Omental fat pad (tissue), 4 donors: ENCODE data around the gene RPS27. TPM values are rescaled to one million over a fixed set of nuclear protein-coding genes. Genes with fewer than 3 reads are reported as not detected.

Experiments
- ATAC-seq: fragments of 150-250 bp; one replicate; pipeline ENCODE4 v1.9.1; 2016; ENCODE audit warnings: mild to moderate bottlenecking, moderate library complexity; ENCODE audit not compliant: low FRiP score
- DNase-seq: peaks from one replicate; pipeline ENCODE4 v3.0.0-alpha.2; 2019; ENCODE audit warnings: low spot score
- total RNA-seq, 4 donors: library from RNA; depleted of rRNA; stranded (reverse); fragments of >200 nt; gene quantifications; one replicate each; pipeline ENCODE4 v1.1.0, GENCODE V29; 2016
- TF ChIP-seq, protein P1 (sequence below), 3 donors: fragments of 450-650 bp; IDR thresholded peaks; one replicate each; pipeline ENCODE4 v1.5.1; 2016 to 2017; ENCODE audit warnings: antibody characterized with exemption in 3 of 3, mild to moderate bottlenecking in 3 of 3, moderate library complexity in 2 of 3

Gene RPS27
- total RNA-seq, 4 donors from 2014 or later = 1,559 to 2,240 (median 2,115) TPM

DNA sequence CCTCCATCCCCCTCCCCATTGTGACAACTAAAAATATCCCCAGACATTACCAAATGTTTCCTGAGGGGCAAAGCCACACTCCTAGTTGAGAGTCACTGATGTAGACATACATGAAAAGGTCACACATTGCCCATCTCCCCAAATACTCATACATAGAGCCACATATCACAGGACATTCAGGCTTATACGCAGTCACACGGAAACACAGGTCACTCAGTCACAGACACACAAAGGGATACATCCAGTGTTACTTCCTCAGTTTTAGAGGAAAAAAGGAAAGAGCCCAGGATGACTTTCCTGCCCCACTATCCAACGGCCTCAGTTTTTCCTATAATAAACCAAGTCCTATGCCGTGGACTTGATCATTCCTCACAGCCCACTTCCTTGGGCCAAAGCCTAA lies 29.1 kb upstream of the RPS27 start:
- ATAC-seq (no peak), DNase-seq (no peak)
- TF ChIP-seq, protein P1, sequence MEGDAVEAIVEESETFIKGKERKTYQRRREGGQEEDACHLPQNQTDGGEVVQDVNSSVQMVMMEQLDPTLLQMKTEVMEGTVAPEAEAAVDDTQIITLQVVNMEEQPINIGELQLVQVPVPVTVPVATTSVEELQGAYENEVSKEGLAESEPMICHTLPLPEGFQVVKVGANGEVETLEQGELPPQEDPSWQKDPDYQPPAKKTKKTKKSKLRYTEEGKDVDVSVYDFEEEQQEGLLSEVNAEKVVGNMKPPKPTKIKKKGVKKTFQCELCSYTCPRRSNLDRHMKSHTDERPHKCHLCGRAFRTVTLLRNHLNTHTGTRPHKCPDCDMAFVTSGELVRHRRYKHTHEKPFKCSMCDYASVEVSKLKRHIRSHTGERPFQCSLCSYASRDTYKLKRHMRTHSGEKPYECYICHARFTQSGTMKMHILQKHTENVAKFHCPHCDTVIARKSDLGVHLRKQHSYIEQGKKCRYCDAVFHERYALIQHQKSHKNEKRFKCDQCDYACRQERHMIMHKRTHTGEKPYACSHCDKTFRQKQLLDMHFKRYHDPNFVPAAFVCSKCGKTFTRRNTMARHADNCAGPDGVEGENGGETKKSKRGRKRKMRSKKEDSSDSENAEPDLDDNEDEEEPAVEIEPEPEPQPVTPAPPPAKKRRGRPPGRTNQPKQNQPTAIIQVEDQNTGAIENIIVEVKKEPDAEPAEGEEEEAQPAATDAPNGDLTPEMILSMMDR (IDR thresholded peaks at IDR 0.05) = no peak

DNA sequence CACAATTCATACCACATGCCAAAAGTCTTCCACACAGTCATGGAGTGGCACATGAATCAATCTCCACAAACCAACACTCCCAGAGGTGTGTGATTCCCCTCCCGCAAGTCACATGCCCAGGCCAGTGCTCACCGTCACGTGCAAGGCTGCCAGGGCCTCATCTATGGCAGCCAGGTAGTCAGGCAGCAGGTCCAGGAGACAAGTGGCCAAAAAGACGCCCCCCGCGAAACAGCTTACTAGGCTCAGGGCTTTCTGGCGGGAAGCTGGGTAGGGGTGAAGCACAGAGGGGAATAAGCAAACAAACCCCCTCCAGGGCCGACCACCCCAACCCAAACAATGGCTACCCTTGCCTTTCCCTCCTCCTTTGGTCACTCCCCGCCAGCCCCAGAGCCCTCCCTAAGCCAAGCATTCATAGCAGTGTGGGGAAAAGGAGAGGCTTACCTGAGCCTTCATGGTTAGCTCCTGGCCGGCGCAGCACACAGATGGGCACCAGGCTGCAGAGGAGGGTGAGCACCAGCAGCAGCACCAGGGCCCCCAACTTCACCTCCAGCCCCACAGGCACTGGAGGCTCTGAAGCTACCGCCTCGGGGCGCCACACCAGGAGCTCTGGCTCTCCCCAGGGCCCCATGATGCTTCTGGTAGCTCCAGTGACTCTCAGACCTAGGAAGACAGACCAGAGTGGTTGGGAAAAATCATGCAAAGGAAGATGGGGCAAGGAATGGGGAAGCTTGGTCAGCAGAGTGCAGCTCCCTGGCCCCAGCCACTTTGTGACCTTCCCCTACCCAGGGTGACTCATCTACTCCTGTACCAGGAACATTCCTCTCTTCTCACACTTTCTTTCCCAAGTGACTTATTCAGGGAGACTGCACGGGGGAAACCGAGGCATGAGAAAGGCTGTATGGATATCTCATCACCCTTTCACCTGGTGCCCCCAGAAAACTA lies 28.2 kb upstream of the RPS27 start:
- DNase-seq (no peak), ATAC-seq (peak; percentile 13)
- TF ChIP-seq, protein P1 (IDR thresholded peaks at IDR 0.05) = no peak

DNA sequence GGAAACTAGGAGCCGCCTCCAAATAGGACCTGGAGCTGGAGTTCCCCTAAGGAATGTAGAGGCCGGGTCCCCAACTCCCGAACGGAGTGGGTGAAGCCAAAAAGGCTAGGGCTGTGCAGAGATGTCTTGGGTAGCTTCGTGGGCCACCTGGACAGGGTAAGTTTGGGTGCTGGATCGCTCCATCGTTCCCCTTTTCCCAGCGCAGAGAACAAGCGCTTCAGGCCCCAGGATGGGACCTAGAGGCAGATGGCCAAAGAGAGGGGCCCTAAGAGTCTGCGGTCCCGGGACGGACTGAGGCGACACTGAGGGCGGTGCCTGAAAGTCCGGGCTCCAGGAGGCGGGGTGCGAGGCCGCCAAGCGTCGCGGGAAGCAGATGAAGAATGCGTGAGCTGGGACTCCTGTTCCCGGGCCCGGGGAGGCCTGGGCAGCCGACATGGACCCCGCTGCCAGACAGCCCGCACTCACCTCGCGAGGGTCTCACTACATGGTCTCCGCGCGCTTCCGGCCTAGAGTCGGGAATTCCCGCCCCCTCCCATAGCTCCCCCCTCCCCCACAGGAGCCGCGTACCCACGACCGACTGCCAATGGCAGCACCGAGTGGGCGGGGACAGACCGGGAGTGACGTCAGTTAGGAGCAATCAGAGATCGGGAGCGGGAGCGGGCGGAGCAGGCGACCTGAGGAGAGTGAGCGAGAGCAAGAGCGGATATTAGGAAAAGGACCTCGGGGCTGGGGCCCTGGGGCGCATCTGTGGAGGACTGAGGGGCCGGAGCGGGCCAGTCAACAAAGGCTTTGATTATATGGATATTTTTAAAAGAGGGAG lies 27.3 kb upstream of the RPS27 start, which contains the start of gene SLC39A1:
Gene SLC39A1, minus strand, starts transcription at position 508 of the 820 bp plus-strand sequence. CDS start 822 bp downstream, outside the sequence.
- DNase-seq (peak; percentile 99), ATAC-seq (peak; percentile 63)
- TF ChIP-seq, protein P1 (IDR thresholded peaks at IDR 0.05) = no peak

DNA sequence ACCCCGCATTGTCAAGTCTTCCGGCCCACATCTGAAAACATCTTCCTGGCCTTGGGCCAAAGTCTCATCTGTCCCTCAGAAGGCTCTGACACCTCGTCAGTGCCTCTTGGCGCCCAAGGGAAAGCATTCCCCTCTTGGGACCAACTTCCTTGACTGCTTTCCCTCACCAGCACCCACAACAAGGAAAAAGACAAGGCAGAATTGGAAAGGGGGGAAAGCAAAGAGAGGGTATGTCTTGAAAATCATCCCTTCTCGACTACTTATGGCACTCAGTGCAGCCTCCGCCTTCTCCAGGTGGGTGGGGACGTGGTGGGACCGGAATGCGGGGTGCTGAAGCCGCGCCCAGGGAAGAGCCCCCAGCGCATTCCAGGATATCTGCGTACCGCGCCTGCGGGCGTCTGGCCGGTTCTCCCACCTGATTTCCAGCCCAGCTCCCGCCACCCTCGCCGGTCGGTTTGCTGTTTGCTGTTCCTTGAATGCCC lies 26.7 kb upstream of the RPS27 start:
- TF ChIP-seq, protein P1 (IDR thresholded peaks at IDR 0.05) = no peak
- ATAC-seq (peak; percentile 41), DNase-seq (no peak)

DNA sequence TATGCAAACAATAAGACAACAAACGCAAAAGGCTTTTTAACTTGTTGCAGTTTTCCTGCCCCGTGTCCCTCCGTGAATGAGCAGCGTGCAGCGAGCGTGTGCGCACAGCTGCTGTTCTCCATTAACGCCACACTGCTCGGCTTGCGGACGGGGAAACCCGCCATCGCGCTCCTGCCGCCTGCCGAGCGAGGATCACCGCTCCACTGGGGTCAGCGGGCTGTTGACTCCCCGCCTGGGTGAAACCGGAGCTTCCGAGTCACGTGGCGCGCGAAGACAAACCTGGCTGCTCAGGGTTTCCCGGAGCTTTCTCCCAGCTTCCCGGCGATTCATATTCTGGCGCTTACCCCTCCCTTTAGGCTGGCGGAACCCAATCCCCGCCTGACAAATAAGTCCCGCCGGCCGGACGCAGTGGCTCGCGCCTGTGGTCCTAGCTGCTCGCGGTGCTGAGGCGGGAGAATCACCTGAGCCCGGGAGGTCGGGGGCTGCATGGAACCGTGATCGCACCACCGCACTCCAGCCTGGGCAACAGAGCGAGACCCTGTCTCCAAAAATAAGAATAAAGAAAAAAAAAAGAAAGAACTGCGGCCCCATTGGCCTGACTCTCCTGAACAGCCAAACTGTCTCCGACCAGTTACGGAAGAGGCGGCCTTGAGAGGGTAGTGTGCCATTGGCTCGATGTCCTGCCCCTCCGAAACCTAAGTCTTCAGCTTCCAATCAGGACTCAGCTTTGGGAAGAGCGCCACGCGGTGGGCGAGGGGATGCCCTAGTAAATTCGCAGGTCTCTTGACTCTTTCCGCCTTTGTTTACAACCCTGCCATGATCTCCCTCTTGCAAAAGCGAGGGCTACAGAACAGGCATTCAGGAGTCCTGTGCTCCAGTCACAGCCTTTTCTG lies 23.2 kb upstream of the RPS27 start, which contains the start of gene CREB3L4:
Gene CREB3L4, plus strand, starts transcription at position 796 of the 893 bp plus-strand sequence. CDS start 624 bp downstream, outside the sequence.
- TF ChIP-seq, protein P1 (IDR thresholded peaks at IDR 0.05) = no peak
- ATAC-seq (peak; percentile 88), DNase-seq (peak; percentile 72)

DNA sequence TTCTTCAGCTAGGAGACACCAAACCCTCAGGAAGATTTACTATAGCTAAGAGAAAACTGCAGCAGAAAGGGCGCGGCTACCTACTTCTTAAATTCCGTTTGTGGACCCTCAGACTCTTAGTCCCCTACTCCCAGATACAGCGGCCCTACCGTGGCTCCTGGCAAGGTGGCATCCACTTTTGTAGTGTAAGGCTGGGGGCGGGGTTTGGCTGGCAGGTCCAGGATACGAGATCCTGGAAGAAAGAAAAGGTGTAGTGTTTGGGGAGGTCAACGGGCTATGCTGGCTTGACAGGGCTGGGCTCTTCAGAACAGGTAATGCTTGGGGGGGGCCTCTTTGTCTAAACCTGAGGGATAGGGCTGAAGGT lies 22.6 kb upstream of the RPS27 start:
- TF ChIP-seq, protein P1 (IDR thresholded peaks at IDR 0.05) = no peak
- DNase-seq (no peak), ATAC-seq (no peak)
